ENCODE measurements around the gene ERICH4.

- TF ChIP-seq, protein P1, sequence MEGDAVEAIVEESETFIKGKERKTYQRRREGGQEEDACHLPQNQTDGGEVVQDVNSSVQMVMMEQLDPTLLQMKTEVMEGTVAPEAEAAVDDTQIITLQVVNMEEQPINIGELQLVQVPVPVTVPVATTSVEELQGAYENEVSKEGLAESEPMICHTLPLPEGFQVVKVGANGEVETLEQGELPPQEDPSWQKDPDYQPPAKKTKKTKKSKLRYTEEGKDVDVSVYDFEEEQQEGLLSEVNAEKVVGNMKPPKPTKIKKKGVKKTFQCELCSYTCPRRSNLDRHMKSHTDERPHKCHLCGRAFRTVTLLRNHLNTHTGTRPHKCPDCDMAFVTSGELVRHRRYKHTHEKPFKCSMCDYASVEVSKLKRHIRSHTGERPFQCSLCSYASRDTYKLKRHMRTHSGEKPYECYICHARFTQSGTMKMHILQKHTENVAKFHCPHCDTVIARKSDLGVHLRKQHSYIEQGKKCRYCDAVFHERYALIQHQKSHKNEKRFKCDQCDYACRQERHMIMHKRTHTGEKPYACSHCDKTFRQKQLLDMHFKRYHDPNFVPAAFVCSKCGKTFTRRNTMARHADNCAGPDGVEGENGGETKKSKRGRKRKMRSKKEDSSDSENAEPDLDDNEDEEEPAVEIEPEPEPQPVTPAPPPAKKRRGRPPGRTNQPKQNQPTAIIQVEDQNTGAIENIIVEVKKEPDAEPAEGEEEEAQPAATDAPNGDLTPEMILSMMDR (IDR thresholded peaks at IDR 0.05), result no peak
- no peak for TF ChIP-seq POLR2AphosphoS5 (IDR thresholded peaks at IDR 0.05)
Observed at GRCh38 chr19:41492843-41493242, 49.9 kb downstream of the ERICH4 start.

Measured in suprapubic skin (tissue), 3 donors.